T follicular helper cell (primary cell): ENCODE results near the gene PITPNM3.
A peak's percentile ranks its signal among the peaks of the same experiment; 100 is the strongest.

Source experiments
- DNase-seq: peaks from one replicate; pipeline ENCODE4 v3.0.0-alpha.2; 2020; ENCODE audit warnings: low read depth

PITPNM3 gene

GRCh38 chr17:6462692-6463091 lies 93.7 kb downstream of the PITPNM3 start:
- DNase-seq: no peak

DNA sequence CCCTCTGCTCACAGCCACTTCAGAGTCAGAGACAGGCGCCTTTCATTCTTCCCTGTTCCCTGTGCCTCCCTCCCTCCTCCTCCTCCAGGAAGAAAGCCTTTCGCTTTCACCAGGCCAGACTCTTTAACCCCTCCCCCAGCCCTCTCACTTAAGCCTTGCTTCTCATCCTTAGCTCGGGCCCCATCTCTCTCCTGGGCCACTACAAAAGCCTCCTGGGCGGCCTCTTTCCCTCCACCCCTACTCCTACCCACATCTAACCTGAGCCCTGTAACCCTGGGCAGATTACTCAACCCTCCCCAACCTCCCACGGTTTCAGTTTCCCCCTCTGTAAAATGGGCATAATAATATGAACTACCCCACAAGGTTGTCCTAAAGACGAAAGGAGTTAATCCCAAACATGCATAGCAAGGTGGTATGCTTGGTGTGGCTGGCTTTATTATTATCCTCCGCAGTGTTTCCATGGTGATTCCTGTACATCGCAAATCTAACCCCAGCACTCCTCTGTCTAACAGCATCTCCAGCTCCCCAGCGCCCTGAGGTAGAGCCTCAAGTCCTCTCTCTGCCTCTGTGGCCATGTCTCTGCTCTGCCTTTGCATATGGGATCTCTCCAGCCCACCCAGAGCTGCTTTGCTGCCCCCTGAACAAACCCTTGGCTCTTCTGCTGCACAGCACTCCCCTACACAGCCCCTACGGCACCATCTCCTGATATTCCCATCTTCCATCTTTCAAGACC lies 94.4 kb downstream of the PITPNM3 start:
- DNase-seq: no peak

- no peak for DNase-seq
These were observed 95.1 kb downstream of the PITPNM3 start for GRCh38 chr17:6461246-6461645.

DNA sequence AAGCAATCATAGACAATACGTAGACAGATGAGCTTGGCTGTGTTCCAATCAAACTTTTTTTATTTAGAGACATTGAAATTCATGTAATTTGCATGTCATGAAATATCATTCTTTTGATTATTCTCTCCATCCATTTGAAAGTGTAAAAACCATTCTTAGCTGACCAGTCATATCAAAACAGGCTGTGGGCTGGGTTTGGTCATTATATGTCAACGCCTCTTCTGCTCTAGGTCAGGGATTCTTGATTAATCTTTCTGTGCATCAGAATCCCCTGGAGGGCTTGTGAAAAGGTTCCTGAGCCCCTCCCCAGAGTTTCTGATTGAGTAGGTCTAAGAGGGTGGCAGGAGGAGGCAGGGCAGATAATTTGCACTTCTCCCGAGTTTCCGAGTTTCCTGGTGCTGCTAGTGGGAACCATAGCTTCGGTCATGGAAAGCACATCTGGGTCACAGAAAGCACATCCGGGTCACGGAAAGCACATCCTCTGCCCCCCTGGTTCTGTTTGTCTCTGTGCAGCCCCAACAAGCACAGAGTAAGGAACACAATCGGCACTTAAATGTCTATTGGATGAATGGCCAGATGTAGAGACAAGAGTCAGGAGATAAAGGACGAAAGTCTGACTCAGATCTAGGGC lies 95.7 kb downstream of the PITPNM3 start:
- no peak for DNase-seq

GRCh38 chr17:6458460-6458950 lies 97.8 kb downstream of the PITPNM3 start:
- no peak for DNase-seq

DNA sequence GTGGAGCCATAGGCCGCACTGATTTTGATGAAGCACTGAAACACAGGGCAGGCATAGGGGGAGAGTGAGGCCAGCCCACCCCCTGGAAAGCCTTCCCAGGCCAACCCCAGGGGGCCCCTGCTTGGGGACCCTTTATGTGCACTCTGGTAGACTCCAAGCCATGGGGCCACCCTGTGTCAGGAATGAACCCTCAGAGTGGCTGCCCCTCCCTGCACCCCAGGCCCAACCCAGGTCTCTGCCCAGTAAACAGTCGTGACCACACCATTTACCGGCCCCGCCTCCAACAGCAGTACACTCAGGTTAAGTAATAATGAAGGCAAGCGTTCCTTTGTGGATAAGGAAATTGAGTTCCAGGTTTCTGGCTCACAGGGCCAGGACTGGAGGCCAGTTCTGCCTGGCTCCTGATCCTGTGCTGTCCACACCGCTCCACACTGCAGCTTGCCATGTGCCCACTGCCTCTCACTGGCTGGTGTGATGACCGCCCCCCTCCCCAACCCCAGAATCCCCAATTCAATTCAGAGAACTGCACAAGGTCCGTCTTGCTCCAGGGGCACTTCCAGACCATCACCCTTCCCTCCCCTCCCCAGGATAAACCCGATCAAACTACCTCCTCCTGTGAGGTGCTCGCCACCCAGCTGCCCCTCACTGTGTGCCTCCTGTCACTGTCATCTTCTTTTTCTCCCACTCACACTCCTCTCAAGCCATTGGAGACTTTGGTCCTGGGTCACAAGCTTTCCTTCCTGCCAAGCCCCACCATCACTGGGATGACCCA lies 98.5 kb downstream of the PITPNM3 start:
- no peak for DNase-seq

DNA sequence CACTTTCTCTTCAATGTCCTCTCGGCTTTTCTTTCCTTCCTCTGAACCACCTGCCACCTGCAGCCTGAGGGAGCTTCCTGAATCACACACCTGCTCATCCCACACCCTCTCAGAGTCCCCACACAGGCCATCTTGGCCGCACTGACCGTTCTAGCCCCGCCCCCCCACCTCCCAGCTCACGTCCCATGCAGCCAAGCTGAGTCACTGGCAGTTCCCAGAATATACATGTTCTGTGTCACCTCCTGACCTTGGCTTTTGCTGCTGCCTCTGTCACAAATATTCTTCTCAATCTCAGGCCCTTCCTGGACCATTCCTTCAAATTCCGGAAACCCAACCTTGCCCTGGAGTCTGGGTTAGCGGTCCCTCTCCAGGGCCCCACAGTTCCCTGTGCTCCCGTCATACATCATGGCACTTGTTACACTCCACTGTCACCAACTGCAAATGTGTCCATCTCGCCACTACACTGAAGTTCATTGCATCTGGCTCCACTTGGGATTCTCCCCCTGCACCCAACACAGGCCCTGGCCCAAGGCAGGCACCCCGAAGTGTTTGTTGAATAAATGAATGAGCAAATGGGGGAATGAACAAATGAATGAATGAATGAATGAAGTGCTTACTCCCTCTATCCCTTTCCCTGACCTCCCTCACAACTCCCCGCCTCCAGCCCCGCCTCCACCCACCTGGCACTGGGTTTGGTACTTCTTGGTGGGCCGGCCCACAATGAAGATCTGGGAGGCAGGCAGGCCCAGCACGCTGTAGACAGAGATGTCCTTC lies 99.3 kb downstream of the PITPNM3 start:
- DNase-seq: no peak

GRCh38 chr17:6456321-6456720 lies 100.0 kb downstream of the PITPNM3 start:
- DNase-seq: no peak

DNA sequence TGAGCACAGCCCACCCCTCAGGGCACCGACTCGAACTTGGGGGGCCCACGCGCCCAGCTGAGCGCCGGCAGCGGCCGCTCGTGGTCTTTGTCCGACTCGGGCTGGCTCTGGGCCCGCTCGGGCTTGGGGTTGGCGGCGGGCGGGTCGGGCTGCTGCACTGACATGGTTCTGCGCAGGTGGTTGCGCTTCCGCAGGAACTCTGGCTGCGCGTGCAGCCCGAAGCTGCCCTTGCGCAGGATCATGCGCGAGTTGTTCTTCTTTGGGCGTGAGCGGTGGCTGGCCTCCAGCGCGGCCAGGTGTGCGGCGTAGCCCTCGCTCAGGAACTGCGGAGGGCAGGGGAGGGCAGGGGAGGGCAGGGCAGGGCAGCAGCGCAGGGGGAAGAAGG lies 101.0 kb downstream of the PITPNM3 start:
- peak; percentile 13 for DNase-seq

DNA sequence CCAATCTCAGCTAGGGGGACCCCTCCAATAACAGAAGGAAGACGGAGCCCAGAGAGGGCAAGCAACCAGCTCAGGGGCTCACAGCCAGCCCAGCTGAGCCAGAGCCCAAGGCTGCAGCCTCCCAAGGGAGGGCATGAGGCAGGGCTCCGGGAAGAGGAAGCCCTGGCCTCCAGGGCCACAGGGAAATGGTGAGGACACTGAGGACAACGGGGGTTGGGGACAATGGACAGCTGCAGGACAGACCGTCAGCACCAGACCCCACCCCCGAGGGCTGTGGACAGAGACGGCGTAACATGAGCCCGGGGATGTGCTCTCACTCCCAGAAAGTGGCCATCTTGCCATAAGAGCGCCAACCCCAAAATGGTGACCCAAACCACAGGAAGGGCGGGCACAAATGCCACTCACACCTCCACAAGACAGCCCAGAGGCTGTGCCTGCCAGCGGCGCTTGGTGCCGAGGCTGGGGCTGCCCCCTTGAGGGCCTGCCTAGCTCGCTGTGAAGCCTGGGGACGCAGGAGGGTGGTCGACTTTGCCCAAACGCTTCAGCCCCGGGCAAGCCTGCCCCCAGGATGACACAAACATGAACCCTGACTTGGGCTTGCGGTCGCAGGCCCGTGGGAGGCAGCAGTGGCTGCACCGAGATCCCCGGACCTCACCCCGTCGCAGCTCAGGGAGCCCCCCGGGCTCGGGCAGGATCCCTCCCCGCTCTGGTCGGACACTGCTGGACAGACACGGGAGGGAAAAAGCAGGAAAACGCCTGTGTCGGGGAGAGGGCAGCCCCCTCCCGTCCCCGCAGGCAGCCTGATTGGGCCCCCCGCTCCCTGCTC lies 101.6 kb downstream of the PITPNM3 start:
- DNase-seq: no peak

GRCh38 chr17:6453279-6454024 lies 102.9 kb downstream of the PITPNM3 start:
- no peak for DNase-seq

DNA sequence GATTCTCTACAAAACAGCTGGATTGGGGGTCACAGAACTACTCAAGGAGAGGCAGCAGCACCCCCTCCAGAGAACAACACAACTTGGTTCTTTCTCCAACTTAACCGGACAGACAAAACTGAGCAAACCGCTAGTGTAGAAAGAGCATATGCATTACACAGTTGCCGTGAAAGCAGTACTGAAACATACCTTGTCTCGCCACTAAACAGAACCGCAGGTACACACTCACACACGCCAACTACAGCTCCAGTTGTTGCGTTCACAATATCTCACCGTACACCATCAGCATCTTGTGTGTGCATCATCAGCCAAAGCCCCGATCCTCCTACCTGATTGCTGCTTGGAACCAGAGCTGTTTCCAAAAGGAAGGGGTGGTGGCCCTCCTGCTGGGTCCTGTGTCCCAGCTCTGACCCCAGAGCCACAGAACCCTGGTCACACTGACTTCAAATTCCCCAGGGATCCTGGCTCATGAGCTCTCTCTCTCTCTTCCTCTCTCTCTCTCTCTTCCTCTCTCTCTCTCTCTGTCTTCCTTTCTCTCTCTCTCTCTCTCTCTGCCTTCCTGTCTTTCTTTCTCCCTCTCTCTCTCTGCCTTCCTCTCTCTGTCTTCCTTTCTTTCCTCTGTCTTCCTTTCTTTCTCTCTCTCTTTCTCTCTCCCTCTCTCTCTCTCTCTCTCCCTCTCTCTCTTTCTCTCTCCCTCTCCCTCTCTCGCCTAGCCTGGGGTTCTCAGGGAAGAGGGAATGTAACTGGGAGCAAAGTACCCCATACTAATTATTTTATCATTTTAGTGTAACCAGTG lies 103.7 kb downstream of the PITPNM3 start:
- DNase-seq: no peak

DNA sequence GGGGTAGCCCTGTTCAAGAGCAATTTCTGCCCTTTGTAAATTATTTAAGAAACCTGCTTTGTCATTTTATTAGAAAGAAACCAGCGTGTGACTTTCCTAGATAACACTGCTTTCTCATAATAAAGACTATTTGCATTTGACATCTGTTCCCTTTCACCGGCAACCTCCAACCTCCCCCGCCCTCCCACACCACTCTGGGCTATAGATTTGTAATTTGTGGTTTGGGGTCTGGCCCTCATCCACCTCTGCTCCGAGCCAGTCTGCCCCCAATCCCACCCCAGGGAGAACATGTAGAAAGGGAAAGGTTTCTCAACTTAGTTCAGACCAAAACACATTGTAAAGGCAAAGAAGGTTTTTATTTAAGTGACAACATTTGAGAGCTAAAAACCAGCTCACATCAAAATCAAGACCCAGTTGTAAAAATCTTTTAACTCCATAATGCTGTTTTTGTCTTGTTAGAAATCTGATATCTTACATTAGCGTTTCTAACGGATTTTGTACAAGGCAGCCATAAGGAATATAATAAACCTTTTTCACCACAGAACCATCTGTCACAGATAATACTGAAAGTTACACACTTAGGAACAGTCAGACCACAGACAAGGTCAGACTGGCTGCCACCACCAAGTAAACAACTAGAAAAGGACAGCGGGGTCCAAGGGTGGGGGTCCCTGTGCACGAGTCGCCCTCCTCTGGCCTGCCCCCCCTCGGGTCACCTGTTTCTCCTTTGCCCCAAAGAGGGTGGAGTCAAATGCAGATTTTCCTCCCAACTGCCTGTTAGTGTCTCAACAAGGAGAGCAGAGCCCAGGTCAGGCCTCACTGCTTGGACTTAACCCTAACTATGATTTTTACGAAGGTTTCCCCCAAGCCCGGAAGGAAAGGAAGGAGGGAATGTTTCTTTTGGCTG lies 105.2 kb downstream of the PITPNM3 start:
- no peak for DNase-seq

DNA sequence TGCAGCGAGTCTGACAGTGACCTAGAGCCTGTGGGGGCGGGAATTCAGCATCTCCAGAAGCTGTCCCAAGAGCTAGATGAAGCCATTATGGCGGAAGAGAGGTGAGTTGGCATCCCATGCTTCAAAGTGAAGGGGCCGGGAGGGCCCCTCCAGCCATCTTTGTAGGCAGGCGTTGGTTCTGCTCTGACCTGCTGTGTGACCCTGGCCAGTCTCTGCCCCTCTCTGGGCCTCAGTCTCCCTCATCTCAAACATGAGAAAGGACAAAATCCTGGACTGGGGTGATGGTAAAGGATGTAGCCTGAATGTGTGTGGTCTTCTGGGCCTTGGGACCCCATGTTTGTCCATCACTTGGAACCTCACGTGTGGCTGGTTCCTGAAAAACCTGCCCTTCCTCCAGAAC lies 107.0 kb downstream of the PITPNM3 start:
- no peak for DNase-seq

DNA sequence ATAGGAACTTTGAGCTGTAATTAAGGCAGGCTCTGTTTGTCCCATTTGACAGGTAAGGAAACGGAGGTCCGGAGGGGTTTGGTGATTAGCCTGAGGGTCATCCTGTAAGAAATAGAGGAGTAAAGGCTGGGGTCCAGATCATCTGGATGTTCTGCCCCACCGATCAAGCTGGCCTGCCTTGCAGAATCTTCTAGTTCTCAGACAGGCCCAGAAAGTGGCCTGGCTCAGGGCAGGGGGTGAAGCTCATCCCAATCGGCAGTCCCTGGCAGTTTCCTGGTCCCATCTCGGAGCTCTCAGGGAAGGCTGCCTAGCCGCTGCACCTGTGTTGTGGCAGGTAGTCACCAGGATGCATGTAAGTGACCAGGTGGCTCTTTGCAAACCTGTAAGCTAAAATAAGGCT lies 107.9 kb downstream of the PITPNM3 start:
- no peak for DNase-seq

DNA sequence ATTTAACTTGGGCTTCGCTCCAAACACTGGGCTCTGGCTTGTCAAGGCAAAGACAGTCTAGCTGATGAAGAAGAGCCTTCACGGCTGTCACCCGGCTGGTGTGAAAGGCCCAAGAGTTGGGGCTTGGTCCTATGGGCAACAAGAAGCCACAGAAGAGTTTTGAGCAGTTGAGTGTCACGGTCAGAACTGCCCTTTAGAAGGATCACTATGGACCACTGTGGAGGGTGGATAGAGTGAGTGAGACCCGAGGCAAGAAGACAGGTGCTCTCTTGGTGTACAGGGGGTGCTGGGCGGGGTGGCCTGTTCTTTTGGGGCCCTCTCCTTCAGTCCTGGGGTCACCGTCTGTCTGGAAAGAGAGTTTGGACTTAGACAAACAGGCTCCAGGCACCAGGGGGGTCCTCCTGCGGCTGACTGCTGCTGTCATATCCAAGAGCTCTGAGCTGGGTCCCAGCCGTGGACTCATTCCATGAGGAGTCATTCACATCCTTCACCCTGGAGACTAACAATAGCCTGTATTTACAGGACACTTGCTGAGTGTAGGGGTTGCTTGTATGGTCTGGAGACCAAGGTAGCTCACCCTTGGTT lies 109.7 kb downstream of the PITPNM3 start:
- DNase-seq: no peak

- DNase-seq: no peak
These were observed 111.6 kb downstream of the PITPNM3 start for GRCh38 chr17:6444571-6445335.
